K562 (cell line): ENCODE measurements around the gene ANKRD13A. TPM values are rescaled to one million over a fixed set of nuclear protein-coding genes. Genes with fewer than 3 reads are reported as not detected.

Experiments
- CHD2 ChIP-seq: IDR thresholded peaks from 2 replicates; pipeline ENCODE4 v1.6.1; 2011; ENCODE audit warnings: low read depth, low read length
- U2AF2 ChIP-seq: fragments of 200-400 bp; formaldehyde crosslinking; optimal IDR thresholded peaks from 2 replicates; pipeline ENCODE3; 2017; ENCODE audit warnings: low read depth, mild to moderate bottlenecking, low read length
- polyA plus RNA-seq, 8 experiments: library from polyadenylated mRNA; depleted of rRNA in 4 of 8; stranded (reverse) in 5 of 8; unstranded in 3 of 8; fragments of >200 nt; fragmentation: Nextera tagmentation in 2 of 8; fragmentation: Illumina TruSeq in 1 of 8; extraction: Ambion mirVana in 2 of 8; extraction: Trizol in 1 of 8; gene quantifications; 2 replicates each; pipeline versions ENCODE4 v1.2.1 to v1.2.3, GENCODE V29; 2011 to 2014; ENCODE audit warnings: inconsistent platforms in 1 of 8, missing spikeins in 1 of 8
- total RNA-seq, 7 experiments: library from RNA; depleted of rRNA in 6 of 7; stranded (reverse); fragments of >200 nt in 6 of 7; fragmentation: Illumina TruSeq in 2 of 7; extraction: Trizol in 2 of 7; gene quantifications; 2 replicates each; pipeline versions ENCODE4 v1.2.1 to v1.2.3, GENCODE V29; 2011 to 2021; ENCODE audit warnings: low replicate concordance in 1 of 7
- TF ChIP-seq, protein P1 (sequence below): sonication (generic); formaldehyde crosslinking; IDR thresholded peaks from 2 replicates; pipeline ENCODE4 v1.8.0; 2022; ENCODE audit warnings: mild to moderate bottlenecking, missing genetic modification reagents
- TF ChIP-seq, protein P2 (sequence below): fragments of 250-450 bp; sonication (Bioruptor Pico); IDR thresholded peaks from 2 replicates; pipeline ENCODE4 v1.4.0; 2020; ENCODE audit warnings: mild to moderate bottlenecking, moderate library complexity, borderline replicate concordance

Gene ANKRD13A
- total and polyA plus RNA-seq, 9 of the 15 experiments (the other 6 are each of a cell fraction or from before 2014, with no cell fraction given): 5.0 to 55.0 (median 41.5) TPM

DNA sequence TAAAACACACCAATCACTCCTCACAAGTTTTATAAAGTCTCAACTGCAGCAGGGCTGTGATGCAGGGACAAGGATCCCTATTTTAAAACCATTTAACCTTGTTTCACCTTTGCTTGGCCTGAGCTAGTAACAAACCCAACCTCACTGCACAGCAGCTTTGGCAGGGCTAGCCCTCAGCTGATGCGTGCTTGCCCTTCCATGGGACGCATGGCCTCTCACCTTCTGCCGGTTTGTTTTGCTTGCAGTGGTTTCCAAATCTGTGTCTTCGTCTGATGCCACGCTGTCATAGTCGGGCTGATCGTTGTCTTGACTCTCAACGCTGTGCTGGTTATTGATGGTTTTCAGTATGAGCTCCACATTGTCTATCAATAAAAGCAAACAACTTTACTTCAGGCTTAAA lies 46.4 kb upstream of the ANKRD13A start (continued):
- TF ChIP-seq, protein P1, sequence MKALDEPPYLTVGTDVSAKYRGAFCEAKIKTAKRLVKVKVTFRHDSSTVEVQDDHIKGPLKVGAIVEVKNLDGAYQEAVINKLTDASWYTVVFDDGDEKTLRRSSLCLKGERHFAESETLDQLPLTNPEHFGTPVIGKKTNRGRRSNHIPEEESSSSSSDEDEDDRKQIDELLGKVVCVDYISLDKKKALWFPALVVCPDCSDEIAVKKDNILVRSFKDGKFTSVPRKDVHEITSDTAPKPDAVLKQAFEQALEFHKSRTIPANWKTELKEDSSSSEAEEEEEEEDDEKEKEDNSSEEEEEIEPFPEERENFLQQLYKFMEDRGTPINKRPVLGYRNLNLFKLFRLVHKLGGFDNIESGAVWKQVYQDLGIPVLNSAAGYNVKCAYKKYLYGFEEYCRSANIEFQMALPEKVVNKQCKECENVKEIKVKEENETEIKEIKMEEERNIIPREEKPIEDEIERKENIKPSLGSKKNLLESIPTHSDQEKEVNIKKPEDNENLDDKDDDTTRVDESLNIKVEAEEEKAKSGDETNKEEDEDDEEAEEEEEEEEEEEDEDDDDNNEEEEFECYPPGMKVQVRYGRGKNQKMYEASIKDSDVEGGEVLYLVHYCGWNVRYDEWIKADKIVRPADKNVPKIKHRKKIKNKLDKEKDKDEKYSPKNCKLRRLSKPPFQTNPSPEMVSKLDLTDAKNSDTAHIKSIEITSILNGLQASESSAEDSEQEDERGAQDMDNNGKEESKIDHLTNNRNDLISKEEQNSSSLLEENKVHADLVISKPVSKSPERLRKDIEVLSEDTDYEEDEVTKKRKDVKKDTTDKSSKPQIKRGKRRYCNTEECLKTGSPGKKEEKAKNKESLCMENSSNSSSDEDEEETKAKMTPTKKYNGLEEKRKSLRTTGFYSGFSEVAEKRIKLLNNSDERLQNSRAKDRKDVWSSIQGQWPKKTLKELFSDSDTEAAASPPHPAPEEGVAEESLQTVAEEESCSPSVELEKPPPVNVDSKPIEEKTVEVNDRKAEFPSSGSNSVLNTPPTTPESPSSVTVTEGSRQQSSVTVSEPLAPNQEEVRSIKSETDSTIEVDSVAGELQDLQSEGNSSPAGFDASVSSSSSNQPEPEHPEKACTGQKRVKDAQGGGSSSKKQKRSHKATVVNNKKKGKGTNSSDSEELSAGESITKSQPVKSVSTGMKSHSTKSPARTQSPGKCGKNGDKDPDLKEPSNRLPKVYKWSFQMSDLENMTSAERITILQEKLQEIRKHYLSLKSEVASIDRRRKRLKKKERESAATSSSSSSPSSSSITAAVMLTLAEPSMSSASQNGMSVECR: no peak
- no peak for TF ChIP-seq CHD2
- TF ChIP-seq U2AF2: no peak
- TF ChIP-seq, protein P2, sequence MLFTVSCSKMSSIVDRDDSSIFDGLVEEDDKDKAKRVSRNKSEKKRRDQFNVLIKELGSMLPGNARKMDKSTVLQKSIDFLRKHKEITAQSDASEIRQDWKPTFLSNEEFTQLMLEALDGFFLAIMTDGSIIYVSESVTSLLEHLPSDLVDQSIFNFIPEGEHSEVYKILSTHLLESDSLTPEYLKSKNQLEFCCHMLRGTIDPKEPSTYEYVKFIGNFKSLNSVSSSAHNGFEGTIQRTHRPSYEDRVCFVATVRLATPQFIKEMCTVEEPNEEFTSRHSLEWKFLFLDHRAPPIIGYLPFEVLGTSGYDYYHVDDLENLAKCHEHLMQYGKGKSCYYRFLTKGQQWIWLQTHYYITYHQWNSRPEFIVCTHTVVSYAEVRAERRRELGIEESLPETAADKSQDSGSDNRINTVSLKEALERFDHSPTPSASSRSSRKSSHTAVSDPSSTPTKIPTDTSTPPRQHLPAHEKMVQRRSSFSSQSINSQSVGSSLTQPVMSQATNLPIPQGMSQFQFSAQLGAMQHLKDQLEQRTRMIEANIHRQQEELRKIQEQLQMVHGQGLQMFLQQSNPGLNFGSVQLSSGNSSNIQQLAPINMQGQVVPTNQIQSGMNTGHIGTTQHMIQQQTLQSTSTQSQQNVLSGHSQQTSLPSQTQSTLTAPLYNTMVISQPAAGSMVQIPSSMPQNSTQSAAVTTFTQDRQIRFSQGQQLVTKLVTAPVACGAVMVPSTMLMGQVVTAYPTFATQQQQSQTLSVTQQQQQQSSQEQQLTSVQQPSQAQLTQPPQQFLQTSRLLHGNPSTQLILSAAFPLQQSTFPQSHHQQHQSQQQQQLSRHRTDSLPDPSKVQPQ (CRISPR knock-in tag): no peak
